AG04449 (cell line): ENCODE data around the gene GJB1.

Source experiments
- CTCF ChIA-PET: fragments of 350-600 bp; formaldehyde crosslinking; extraction: SDS; loops from one replicate; lab custom pipeline; 2021; ENCODE audit warnings: antibody characterized with exemption; lab: Yijun Ruan, JAX
- POLR2A ChIA-PET: fragments of 400-600, 350-600 bp; formaldehyde crosslinking; extraction: SDS; loops from one replicate; lab custom pipeline; 2020; ENCODE audit warnings: antibody characterized with exemption, inconsistent platforms; lab: Yijun Ruan, JAX
- DNase-seq: peaks from one replicate; pipeline ENCODE4 v3.0.0-alpha.2; 2010; ENCODE audit warnings: low read depth, low spot score
- H3K4me3 ChIP-seq: 2 replicates; pipeline ENCODE4 v1.5.1; 2011; ENCODE audit warnings: low read depth, mild to moderate bottlenecking, control low read depth, low read length
- TF ChIP-seq, protein P1 (sequence below): IDR thresholded peaks from one replicate; pipeline ENCODE4 v1.5.1; 2011; ENCODE audit warnings: mild to moderate bottlenecking, moderate library complexity, low read length, control low read depth, inconsistent platforms; ENCODE audit not compliant: insufficient read depth; ENCODE audit errors: missing control alignments

Gene GJB1

GRCh38 chrX:71228063-71228642 is 5.1 kb downstream of the GJB1 start:
- ChIA-PET POLR2A (no interaction called here), CTCF (interaction anchor here (1.2 to 1.4 kb wide), 2 partner anchors 20 to 27 kb away, joined by 3 to 5 read pairs; partner anchors contain the start of gene ZMYM3)
- no peak overlapping the region for H3K4me3 ChIP-seq
- no peak for DNase-seq
- TF ChIP-seq, protein P1, sequence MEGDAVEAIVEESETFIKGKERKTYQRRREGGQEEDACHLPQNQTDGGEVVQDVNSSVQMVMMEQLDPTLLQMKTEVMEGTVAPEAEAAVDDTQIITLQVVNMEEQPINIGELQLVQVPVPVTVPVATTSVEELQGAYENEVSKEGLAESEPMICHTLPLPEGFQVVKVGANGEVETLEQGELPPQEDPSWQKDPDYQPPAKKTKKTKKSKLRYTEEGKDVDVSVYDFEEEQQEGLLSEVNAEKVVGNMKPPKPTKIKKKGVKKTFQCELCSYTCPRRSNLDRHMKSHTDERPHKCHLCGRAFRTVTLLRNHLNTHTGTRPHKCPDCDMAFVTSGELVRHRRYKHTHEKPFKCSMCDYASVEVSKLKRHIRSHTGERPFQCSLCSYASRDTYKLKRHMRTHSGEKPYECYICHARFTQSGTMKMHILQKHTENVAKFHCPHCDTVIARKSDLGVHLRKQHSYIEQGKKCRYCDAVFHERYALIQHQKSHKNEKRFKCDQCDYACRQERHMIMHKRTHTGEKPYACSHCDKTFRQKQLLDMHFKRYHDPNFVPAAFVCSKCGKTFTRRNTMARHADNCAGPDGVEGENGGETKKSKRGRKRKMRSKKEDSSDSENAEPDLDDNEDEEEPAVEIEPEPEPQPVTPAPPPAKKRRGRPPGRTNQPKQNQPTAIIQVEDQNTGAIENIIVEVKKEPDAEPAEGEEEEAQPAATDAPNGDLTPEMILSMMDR: no peak

DNA sequence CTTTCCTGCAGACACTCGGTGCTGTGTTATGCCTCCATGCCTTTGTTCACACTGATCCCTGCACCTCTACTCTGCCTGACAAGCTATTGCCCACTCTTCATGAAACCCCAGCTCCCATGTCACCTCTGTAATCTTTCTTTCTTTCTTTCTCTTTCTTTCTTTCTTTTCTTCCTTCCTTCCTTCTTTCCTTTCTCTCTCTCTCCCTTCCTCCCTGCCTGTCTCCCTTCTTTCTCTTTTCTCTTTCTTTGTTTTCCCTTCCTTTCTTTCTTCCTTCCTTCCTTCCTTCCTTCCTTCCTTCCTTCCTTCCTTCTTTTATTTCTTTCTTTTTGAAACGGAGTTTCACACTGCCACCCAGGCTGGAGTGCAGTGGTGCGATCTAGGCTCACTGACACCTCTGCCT is 12.5 kb downstream of the GJB1 start:
- TF ChIP-seq, protein P1: no peak
- CTCF ChIA-PET: no interaction called here

GRCh38 chrX:71236836-71237235 is 13.8 kb downstream of the GJB1 start:
- no peak for DNase-seq
- no peak overlapping the region for H3K4me3 ChIP-seq
- TF ChIP-seq, protein P1: no peak
- ChIA-PET POLR2A (no interaction called here), CTCF (no interaction called here)

More for the DNA sequence above, 12.5 kb downstream of the GJB1 start:
- no peak overlapping the region for H3K4me3 ChIP-seq
- POLR2A ChIA-PET: no interaction called here
- no peak for DNase-seq

GRCh38 chrX:71239781-71240180 is 16.8 kb downstream of the GJB1 start:
- H3K4me3 ChIP-seq: no peak overlapping the region
- POLR2A ChIA-PET: no interaction called here
- CTCF ChIA-PET: no interaction called here
- TF ChIP-seq, protein P1: no peak
- no peak for DNase-seq

- no peak overlapping the region for H3K4me3 ChIP-seq
- DNase-seq: no peak
- TF ChIP-seq, protein P1: no peak
- POLR2A ChIA-PET: no interaction called here
- CTCF ChIA-PET: no interaction called here
These were observed 18.3 kb downstream of the GJB1 start for GRCh38 chrX:71241301-71241700.

DNA sequence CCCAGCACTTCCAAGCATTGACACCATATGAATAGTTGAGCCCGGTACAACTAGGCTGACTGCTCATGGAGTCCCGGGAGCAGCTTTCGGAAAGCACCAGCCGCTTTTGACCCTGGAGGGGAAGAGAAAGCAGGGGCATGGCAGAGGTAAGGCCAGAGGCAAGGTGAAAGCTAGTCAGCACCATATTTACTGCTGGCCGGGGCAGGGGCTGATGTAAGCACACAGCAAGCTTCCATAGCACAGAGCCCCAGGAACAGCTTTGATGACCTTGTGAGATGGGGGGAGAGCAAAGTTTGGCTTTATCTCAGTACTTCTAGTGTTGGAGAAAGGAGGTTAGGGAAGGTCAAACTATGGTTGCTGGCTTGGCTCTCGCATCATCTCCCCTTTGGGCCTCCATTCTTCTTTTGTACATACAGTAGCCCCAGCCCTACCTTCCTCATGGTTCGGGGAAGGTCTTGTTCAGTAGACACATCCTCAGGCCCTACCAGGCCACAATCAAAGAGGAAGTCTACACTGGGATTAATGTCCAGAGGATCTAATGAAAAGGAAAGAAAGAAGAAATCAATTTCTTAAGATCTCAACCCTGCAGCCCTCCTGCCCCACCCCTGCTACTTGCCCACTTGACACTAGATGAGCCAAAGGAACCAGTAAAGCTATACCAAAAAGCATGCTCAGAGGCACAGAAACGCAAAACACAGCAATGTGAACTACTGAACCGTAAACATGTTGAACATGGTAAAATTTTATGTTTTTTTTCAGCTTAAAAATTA is 21.5 kb downstream of the GJB1 start:
- no peak overlapping the region for H3K4me3 ChIP-seq
- ChIA-PET CTCF (no interaction called here), POLR2A (interaction anchor here (0.8 kb wide), 1 partner anchor 9 kb away, joined by 3 read pairs; the partner anchor contains the start of gene ZMYM3)
- no peak for DNase-seq
- TF ChIP-seq, protein P1: no peak
